Measurements from ENCODE around the gene LSM12.

Gene LSM12

DNA sequence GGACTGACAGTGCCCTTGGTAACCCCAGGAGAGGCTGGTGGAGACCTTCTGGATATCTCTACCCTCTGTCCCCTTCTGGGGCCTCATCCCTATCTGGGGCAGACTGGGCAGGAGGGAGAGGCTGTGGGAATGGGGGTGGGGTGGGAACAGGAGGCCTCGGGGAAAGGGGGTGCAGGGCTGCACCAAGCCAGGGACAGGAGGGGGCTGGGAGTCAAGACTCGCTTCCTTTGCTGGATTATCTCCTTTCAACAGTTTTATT lies 28.8 kb upstream of the LSM12 start:
- no peak for DNase-seq

GRCh38 chr17:44094701-44095387 lies 28.4 kb upstream of the LSM12 start:
- DNase-seq, result no peak

DNA sequence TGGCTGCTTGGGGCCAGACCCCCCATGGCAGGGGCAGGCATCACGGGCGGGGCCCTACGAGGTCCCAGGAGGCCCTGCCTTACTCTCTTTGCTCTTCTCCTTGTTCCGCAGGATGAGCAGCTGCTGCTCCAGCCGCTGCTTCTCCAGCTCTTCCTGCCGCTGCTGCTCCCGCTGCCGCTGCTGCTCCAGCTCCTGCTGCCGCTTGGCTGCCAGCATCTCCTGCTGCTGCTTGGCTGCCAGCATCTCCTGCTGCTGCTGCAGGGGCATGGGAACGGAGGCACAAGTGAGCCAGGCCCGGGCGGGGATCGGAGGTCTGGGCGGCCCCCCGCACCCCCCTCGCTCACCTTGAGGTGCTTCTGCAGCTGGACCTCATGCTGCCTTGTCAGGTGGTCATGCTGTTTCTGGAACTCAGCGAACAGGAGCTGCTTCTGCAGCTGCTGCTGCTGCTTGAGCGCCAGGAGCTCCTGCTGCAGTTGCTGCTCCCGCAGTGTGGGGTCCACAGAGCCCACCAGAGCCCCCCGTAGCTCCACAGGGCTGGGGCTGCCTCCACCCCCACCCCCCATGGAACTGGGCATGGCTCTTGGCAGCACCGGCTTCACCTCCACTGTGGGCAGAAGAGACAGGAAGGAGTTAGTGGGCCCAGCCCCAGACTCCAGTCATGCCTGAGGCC lies 26.9 kb upstream of the LSM12 start:
- no peak for DNase-seq

- no peak for DNase-seq
Observed at GRCh38 chr17:44092051-44092450, 25.6 kb upstream of the LSM12 start.

GRCh38 chr17:44091200-44091997 lies 24.9 kb upstream of the LSM12 start:
- no peak for DNase-seq

DNA sequence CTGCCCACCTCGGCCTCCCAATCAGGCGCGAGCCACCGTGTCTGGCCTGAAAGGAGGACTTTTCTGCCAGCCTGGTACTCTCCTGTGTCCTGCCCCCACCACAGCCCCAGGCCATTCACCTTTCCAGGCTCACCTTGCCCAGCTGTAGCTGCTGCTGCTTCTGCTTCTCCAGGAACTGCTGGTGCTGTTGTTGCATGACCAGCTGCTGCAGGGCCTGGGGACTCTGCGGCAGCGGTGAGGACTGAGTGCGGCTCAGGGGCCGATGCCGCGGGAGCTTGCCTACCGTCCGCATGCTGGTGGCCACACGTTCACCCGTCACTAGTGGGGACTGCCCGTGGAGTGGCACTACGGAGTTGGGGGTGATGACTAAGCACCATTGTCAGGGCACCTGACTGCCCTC lies 21.8 kb upstream of the LSM12 start:
- DNase-seq, result no peak

DNA sequence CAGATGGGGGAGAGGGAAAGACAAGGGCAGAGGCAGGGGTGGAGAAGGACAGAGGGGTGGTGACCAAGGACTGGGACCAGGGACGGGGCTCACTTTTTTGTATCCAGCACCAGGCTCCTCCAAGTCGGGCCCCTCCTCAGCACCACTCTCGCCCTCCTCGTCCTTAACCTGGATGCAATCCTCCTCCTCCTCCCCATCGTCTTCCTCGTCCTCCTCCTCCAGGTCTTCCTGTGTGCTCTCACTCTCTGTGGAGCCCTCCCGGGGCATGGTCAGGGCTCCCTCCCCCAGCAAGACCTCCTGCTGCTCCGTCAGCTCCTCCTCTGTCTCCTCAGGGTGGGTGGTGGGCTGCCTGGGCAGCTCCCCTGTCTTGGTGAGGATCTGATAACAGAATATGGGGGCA lies 20.8 kb upstream of the LSM12 start:
- DNase-seq, result no peak

- peak; percentile 73 for DNase-seq
Observed at GRCh38 chr17:44086364-44087311, 20.2 kb upstream of the LSM12 start.

DNA sequence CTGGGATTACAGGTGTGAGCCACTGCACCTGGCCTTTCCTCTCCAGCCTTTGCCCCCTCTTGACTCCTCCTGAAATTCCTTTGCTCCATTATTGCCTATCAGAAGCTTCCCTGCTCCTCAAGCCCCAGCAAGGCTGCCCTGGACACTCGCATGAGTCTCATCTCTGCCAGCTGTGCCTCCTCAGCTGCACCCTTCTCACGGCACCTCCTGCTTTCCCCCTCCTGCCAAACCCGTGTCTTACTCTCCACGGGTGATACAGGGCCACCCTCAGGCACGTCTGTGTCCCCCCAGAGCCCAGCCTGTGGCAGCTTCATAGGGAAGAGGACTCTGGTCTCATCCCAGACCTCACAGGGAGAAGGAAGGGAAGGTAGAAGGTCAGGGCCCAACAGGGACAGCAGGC lies 19.4 kb upstream of the LSM12 start:
- DNase-seq, result no peak

GRCh38 chr17:44084921-44085320 lies 18.4 kb upstream of the LSM12 start:
- DNase-seq, result no peak

DNA sequence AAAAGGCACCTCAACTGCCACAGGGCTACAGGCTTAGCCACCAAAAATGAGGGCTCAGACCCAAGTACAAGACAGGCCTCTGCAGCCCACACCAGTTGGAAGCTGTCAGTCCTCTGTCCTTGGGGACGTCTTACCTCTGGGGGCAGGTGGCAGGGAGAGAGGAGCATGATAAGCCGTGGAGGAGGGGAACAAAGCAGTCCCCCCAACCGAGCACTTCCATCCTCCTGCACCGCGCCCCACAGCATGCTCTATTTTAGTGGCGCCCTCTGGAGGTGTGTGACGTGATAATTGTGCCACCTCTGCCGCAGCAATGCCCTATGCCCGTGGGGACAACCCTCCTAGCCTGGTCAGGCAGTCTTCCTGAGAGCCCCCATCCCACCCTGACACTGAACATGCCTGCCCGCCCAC lies 17.7 kb upstream of the LSM12 start:
- peak; percentile 4 for DNase-seq

DNA sequence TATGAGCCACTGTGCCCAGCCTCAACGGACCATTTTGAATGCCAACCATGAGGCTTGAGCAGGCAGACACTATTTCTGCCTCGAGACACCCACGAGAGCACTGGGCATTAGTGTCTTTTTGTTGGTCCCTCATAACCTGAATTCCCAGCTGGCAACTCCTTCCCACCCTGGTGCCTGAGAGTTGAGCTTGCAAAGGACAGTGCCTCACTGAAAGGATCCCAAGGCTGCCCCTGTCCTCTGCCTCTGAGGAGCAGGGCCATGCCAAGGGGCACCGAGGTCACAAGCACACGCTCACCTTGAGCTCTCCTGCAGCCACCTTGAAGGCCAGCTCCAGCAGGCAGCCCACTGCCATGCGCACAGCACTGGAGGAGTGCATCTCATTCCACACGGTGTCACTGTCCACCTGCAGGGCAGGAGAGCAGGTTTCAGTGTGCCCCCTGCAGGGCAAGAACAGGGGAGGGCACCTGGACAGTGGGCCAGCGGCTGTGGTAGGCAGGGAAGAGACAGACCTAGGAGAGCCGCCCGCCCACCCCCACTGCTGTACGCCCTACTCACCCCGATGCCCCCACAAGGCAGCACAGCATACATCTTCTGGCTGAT lies 16.9 kb upstream of the LSM12 start:
- DNase-seq, result peak; percentile 13

GRCh38 chr17:44082256-44082927 lies 15.9 kb upstream of the LSM12 start:
- DNase-seq, result no peak

GRCh38 chr17:44081681-44082080 lies 15.2 kb upstream of the LSM12 start:
- no peak for DNase-seq

DNA sequence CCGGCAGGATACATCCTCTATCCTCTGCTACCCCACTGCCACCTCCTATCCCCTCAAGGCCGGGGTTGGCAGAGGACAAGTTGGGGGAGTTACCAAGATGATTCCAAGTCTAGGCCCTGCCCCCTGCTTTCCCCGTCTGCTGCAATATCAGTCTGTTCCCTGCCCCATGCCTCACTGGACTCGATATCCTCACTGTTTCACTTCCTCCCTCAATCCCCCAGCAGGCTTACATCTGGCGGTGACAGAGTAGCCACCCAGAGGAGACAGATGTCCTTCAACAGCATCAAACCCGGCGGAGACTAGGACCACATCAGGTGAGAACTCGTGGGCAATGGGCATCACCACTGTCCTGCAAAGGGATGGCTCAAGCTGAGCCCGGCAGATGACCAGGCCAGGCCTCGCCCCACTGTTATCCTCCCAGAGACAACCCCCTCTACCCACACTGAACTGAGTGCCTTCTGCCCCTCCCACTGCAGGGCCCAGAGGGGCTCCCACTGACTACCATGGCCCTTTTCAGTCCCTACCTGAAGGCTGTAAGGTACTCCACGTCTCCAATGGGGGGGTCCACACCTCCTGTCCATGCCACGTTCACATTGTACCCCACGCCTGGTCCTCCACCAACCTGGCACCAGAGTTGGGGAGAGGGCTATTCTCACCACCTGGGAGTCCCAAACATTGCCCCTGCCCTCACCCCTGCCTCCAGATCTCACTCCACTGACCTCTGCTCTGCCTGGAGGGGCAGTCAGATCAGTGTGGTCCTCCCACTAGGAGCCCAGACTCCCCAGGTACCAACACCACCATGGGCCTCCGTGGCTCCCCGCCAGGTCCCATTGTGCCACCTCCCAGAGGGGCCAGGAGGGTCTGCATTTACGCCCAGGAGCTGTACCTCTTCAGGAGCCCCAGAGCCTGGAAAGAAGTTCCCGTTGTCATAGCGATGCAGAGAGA lies 13.7 kb upstream of the LSM12 start:
- DNase-seq, result no peak

- DNase-seq, result no peak
Observed at GRCh38 chr17:44078412-44078811, 11.9 kb upstream of the LSM12 start.

DNA sequence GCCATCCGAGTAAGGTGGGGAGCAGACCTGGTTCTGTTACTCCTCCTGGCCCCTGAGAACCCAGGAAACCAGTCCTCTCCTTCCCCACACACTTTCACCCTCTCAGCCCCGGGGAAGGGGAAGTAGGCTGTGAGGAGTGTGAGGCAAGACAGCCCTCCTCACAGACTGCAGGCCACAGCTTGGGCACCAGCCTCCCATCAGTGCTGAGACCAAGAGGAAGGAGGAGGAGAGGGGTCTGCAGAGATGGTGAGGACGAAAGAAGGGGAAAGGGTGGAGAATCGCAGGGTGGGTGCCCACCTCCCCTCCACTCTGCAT lies 11.1 kb upstream of the LSM12 start:
- DNase-seq, result no peak

DNA sequence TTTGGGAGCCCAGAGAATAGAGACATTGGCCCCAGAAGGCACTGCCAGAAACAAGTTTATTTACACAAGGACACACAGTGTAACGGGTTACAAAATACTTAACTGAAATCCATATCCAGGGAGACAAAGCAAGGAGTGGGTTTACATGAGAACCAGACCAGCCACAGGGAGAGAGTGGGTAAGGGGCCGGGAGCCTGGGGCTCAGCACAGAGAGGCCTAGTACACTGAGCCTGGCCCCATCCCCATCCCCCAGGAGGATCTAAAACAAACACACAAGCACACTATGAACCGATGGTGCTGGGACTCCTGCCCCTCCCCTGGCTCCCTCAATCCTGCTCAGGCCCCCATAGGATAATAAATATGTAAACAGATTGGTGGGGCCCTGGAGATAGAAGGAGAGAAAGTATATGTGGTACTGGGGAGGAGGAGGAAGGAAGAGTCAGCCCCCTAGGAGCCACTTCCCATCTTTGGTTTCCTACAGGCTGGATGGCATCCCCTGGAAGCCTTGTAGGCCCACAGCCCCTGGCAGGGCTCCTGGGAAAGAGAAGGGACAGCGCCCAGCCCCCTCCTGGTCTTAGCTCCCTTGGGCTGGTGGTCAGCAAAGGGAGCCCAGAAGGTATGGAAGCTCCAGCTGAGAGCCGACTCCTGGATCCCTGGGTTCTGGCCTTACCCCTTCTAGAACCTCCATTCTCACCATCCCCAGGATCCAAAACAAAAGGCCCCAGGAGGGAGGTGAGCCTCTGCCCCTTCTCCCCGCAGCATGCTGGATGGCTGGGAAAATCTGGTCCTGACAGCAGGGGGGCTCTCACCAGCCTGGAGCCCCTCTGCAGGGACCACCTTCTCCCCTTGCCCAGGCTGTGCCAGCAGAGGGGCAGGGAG lies 10.5 kb upstream of the LSM12 start:
- no peak for DNase-seq

- no peak for DNase-seq
Observed at GRCh38 chr17:44075598-44076293, 9.3 kb upstream of the LSM12 start.

GRCh38 chr17:44074911-44075285 lies 8.4 kb upstream of the LSM12 start:
- no peak for DNase-seq

Data from NCI-H345 (cell line).